ENCODE measurements around the gene MKRN1. TPM values are rescaled to one million over a fixed set of nuclear protein-coding genes. Genes with fewer than 3 reads are reported as not detected.

The MKRN1 gene, protein sequence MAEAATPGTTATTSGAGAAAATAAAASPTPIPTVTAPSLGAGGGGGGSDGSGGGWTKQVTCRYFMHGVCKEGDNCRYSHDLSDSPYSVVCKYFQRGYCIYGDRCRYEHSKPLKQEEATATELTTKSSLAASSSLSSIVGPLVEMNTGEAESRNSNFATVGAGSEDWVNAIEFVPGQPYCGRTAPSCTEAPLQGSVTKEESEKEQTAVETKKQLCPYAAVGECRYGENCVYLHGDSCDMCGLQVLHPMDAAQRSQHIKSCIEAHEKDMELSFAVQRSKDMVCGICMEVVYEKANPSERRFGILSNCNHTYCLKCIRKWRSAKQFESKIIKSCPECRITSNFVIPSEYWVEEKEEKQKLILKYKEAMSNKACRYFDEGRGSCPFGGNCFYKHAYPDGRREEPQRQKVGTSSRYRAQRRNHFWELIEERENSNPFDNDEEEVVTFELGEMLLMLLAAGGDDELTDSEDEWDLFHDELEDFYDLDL
- total RNA-seq: 38.2 and 79.4 TPM in 2 replicates

DNA sequence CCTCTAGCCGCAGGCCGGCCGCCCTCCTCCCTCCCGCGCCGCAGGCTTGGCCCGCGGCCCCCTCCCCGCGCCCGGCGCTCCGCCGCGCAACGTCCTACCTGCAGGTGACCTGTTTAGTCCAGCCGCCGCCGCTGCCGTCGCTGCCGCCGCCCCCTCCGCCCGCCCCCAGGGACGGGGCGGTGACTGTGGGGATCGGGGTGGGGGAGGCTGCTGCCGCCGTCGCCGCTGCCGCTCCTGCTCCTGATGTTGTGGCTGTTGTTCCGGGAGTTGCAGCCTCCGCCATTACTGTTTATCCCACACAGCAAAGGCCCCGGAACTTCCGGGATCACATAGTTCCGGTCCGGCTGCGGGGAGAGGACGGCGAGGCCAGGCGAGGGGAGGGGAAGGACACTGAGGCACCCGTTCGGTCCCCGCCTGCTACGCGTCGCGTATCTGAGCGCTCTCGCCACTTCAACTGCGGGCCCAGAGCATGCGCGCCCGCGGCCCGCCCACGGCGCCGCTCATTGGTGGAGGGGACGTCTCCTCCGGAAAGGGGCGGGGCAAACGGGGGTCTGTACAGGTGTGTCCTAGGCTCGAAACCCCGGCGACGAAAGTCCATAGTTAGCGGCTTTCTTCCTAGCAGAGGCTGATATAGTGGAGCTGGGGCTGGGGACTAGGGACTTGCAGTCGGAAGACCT, at the start of gene MKRN1:
Gene MKRN1, minus strand, starts transcription at position 444 of the 677 bp plus-strand sequence. Its CDS starts 161 bp downstream, at position 283.

DNA sequence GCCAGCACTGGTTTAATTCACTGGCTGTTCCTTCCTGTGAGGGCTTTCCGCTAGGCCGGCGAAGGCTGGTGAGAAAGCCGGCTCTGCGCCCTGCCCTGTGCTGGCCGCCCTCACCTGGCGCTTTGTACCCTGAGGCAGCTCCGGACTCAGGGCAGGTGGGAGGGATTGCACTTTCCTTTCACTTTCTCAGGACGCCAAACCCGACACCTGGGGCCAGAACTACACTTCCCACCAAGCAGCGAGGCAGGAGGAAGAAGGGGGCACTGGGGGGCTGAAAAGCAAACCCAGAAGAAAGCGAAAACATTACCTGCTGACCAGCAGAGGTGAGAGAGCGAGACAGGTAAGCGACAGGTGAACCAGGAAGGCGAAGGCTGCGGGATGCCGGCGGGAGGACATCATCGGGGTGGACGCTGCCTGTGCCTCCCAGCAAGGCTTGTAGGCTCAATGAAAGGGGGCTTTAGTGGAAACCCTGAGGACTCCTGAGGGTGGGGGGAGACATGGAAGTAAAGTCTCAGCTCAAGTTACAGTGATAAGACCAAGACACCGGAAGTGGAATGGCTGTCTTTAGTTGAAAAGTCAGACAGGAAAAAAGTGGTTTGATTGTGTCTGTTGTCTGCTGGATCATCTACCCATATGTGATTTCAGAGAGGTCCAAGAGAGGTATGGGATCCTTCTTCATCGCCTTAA, 75.3 kb downstream of the MKRN1 start, which contains the start of gene RAB19:
Gene RAB19, plus strand, starts transcription at position 181 of the 687 bp plus-strand sequence. CDS start 3,589 bp downstream, outside the sequence.

Other genes starting within 250 kb of the MKRN1 start
- 61.1 and 71.6 TPM in 2 replicates for gene SLC37A3, start 81.0 kb downstream of the MKRN1 start, total RNA-seq
- not detected in 2 replicates for gene RAB19, start 75.4 kb downstream of the MKRN1 start, total RNA-seq
- 0.44 and 18.0 TPM in 2 replicates for gene DENND2A, start 161.3 kb upstream of the MKRN1 start, total RNA-seq
- 19.2 and 21.0 TPM in 2 replicates for gene ADCK2, start 193.4 kb upstream of the MKRN1 start, total RNA-seq
- 53.6 and 86.0 TPM in 2 replicates for gene NDUFB2, start 217.2 kb upstream of the MKRN1 start, total RNA-seq

Data from placental pericyte (primary cell).